GM18511 (cell line): ENCODE data around the gene PODN.

Source experiments
- ATAC-seq: cut with Tn5 transposase; IDR thresholded peaks from one replicate; pipeline ENCODE4 v1.9.1; 2021; ENCODE audit warnings: mild to moderate bottlenecking, moderate library complexity; ENCODE audit not compliant: unreplicated experiment

The PODN gene

GRCh38 chr1:53130598-53130877 is 68.5 kb downstream of the PODN start:
- ATAC-seq = no peak

GRCh38 chr1:53130878-53131589 is 69.0 kb downstream of the PODN start:
- ATAC-seq = no peak

GRCh38 chr1:53131590-53131938 is 69.6 kb downstream of the PODN start:
- no peak for ATAC-seq

GRCh38 chr1:53132176-53132575 is 70.2 kb downstream of the PODN start:
- no peak for ATAC-seq

GRCh38 chr1:53133261-53134041 is 71.4 kb downstream of the PODN start:
- ATAC-seq = no peak

GRCh38 chr1:53134042-53134485 is 72.1 kb downstream of the PODN start:
- ATAC-seq = no peak
